CD4-positive, alpha-beta T cell treated with Interleukin-12 subunit alpha and Interleukin-12 subunit beta, for 1 hour (primary cell): ENCODE results near the gene SPATC1L.

ENCODE experiments used
- DNase-seq: peaks from one replicate; pipeline ENCODE4 v3.0.0-alpha.2; 2020

Gene SPATC1L

DNA sequence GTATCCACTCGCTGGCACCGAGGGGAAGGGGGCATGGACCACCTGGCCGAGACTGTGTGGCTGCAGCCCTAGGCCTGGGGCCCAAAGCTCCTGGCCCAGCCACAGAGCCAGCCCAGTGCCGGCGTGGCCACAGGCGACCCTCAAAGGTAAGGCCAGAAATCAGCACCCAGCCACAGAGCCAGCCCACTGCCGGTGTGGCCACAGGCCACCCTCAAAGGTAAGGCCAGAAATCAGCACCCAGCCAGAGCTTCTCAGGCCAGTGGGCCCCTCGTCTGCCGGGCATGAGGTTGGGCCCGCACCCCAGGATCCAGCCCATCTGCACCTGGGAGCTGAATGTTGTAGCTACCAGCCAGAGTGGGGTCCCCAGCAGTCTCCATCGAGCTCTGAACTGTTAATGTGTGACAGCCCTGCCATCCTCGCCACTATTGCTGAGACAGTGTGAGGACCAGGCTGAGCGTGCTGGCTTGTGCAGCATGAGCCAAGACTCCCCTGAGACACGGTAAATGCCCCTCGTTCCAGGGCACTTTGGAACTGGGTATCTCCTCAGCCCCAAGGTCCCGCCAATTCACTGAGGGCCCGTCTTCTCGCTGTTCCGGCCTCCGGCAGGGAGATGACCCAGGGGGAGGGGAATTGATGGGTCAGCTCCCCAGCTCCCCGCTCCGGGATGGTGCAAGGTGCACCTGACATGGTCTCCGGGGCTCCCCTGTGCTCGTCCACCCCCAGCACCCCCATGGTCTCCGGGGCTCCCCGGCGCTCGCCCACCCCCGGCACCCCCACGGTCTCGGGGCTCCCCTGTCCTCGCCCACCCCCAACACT, 24.2 kb downstream of the SPATC1L start:
- no peak for DNase-seq

GRCh38 chr21:46159390-46159789, 24.9 kb downstream of the SPATC1L start:
- no peak for DNase-seq

- DNase-seq: no peak
These were observed 25.5 kb downstream of the SPATC1L start for GRCh38 chr21:46158666-46159300.

DNA sequence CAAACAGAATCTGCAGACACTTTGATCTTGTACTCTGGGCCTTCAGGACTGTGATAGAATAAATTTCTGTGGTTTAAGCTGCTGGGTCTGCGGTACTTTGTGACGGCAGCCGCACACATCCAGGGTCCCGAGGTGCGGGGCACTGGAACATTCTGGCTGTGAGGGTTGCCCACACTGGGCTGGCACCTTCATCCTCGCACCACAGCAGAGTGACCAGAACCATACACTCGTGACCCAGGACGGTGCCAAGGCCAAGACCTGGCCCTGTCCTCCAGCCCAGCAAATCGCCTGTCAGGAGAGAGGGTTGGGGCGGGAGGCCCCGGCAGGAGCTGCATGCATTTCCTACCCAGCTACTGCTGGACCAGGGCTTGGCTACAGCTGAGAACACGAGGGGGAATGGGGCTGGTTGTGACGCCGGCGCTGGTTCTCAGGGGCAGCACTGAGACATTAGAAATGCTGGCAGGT, 26.2 kb downstream of the SPATC1L start:
- DNase-seq: no peak

DNA sequence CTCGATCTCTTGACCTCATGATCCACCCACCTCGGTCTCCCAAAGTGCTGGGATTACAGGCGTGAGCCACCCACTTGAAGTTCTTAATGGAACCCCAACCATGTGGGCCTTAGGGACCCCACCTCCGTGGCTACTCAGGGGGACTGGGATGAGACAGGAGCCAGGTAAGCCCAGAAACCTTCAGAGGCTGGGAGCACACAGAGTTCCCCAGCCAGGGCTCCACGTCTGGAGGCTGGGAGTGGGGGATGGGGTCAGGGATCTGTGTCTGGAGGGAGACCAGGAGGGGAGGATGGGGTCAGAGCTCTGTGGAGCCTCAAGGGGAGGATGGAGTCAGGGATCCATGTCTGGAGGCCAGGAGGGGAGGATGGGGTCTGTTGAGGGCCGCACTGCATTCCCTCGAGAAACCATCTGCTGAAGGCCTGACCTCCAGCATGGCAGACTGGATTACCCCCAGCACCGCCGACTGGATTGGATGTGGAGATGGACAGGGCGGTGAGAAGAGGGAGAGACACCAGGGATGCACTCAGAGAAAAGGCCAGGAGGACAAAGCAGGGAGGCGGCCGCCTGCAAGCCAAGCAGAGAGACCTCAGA, 26.8 kb downstream of the SPATC1L start:
- no peak for DNase-seq

- no peak for DNase-seq
These were observed 27.6 kb downstream of the SPATC1L start for GRCh38 chr21:46156678-46157077.

GRCh38 chr21:46156378-46156645, 27.9 kb downstream of the SPATC1L start:
- DNase-seq: no peak

DNA sequence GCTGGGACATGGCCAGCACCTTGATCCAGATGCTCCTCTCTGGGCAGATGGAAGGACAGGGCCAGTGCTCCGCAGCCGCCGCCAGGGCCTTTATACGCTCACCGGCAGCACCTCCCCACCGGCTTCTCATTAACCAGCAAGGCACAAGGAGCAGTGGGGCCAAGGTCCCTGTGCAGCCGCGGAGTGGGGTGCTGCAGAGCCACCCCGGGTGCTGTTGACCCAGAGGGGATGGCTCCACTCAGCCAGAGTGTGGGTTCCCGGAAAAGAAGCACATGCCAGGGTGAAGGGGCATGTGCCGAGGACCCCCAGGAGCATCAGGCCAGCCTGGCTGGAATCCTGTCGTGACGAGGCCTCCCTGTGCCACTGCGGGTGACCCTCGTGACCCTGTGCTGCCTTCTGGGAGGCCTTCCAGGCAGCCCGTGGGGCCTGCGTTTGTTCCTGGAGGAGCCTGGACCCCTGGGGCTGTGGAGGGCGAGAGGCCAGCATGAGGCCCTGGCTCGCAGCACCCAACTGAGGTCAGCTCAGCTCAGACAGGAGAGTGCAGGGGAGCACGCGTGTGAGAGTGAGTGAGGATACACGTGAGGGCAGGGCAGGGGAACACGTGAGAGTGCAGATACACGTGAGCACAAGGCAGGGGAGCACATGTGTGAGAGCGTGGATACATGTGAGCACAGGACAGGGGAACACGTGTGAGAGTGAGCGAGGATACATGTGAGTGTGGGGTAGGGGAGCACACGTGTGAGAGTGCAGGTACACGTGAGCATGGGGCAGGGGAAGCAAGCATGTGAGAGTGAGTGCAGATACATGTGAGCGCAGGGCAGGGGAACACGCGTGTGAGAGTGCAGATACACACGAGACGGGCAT, 28.5 kb downstream of the SPATC1L start, which contains the start of gene FTCD:
TSS of gene FTCD (minus strand) at position 66 of the 864 bp plus-strand sequence. CDS start at position 10, 56 bp downstream.
- DNase-seq: no peak

DNA sequence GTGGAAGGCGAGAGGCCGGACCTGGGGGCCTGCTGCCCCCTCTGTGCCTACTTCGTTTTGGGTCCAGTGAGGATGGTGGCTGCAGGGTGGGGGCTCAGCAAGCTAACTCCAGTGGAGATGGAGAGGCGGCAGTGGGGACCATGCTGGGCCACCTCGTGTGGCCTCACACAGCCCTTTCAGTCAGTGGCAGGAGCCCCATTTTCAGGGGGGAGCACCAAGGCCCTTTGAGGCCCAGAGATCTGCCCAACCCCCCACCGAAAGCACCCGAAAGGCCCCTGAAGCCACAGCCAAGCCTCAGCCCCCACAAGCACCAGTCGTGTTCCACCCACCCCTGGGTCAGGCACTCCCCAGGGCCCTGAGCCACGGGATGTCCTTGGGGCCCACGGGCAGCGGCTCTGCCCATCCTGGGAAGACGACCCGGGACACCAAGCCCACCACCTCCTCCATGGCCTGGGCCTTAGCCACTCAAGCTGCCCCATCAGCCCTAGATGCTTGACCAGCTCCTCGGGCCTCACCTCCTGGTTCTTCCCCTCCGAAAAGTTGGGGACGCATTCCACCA, 29.2 kb downstream of the SPATC1L start:
- DNase-seq: no peak

GRCh38 chr21:46154155-46154954, 29.9 kb downstream of the SPATC1L start:
- DNase-seq: no peak

- peak; percentile 45 for DNase-seq
These were observed 30.8 kb downstream of the SPATC1L start for GRCh38 chr21:46153247-46154154.

GRCh38 chr21:46152927-46153246, 31.4 kb downstream of the SPATC1L start:
- DNase-seq: no peak

- no peak for DNase-seq
These were observed 32.0 kb downstream of the SPATC1L start for GRCh38 chr21:46151989-46152926.

GRCh38 chr21:46151261-46151988, 32.8 kb downstream of the SPATC1L start:
- DNase-seq: no peak

- no peak for DNase-seq
These were observed 33.7 kb downstream of the SPATC1L start for GRCh38 chr21:46150491-46151121.

- no peak for DNase-seq
These were observed 34.2 kb downstream of the SPATC1L start for GRCh38 chr21:46150073-46150472.

DNA sequence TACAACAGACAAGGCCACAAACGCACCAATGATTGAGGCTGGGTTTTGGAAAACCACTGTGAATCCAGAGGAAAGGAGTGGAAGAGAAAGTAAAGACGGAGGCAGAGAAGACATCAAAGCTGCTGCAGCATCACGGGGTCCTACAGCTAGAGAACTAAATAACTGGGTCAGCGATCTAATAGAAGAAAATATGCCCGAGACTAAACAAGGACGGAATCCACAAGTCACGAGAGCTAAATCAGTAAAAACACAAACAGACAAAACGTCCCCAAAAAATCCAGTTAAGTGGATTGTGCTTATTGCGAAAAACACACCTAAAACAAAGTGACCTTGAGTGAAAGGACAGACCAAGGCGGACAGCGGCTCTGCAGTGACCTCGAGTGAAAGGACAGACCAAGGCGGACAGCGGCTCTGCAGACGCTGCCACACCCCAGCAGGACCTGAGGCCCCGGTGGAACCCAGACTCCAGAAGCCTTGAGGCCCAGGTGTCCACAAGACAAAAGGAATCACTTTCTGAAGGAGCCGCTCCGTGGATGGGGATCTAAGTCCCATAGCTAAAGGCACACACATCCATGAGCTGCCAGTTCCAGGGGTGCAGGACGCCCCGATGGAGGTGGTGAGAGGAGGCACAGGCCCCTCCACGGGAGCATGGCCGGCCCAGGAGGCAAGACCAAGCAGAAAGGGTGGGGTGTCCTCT, 34.9 kb downstream of the SPATC1L start:
- no peak for DNase-seq

DNA sequence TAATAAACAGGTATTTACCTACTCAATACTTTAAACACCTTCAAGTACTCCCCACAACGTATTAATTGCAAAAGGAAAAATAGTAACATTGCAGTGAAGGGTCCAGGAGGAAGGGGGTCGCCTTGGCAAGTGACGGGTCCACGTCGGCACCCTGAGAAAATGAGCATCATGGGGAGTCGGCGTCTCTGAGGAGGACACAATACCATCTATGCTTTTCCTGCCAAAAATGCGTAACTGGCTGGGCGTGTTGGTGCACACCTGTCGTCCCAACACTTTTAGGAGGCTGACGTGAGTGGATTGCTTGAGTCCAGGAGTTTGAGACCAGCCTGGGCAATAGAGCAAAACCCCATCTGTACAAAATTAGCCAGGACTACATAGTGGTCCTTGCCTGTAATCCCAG, 36.2 kb downstream of the SPATC1L start:
- no peak for DNase-seq
